ENCODE measurements around the gene DENND2A. TPM values are rescaled to one million over a fixed set of nuclear protein-coding genes. Genes with fewer than 3 reads are reported as not detected.
"Not testable (repeated sequence)": the region's sequence is repeated elsewhere in the genome, so short reads cannot be mapped to it uniquely, and the experiment has no call there.

Gene DENND2A
- total RNA-seq, 4 donors from 2014 or later = 0.97 to 2.5 (median 2.2) TPM

- no peak overlapping the region for H3K4me3 ChIP-seq (ENCODE audit: low read depth, poor library complexity, severe bottlenecking)
- 42 to 51% methylated on average over 7 of the region's 7 CpGs for WGBS, 2 donors
- intact Hi-C loops (cut with DNase I; ENCODE audit: low total_unique reads) = no loop called here
- TF ChIP-seq POLR2A (IDR thresholded peaks at IDR 0.05) = no peak
- no peak for TF ChIP-seq CTCF (IDR thresholded peaks at IDR 0.05)
- DNase-seq (ENCODE audit: low spot score in 2 of 2) = no peak
These were observed 19.1 kb downstream of the DENND2A start for GRCh38 chr7:140621401-140622021.

GRCh38 chr7:140619915-140620510 lies 20.6 kb downstream of the DENND2A start:
- 60 to 76% methylated on average over 11 of the region's 11 CpGs for whole genome bisulfite sequencing, 2 donors
- H3K4me3 ChIP-seq (ENCODE audit: low read depth, poor library complexity, severe bottlenecking); intact Hi-C loops (cut with DNase I; ENCODE audit: low total_unique reads); DNase-seq (ENCODE audit: low spot score in 2 of 2): not testable (repeated sequence)

GRCh38 chr7:140619176-140619575 lies 21.4 kb downstream of the DENND2A start:
- H3K4me3 ChIP-seq (ENCODE audit: low read depth, poor library complexity, severe bottlenecking) = no peak overlapping the region
- 67 to 75% methylated on average over 1 of the region's 1 CpG for WGBS, 2 donors
- intact Hi-C loops (cut with DNase I; ENCODE audit: low total_unique reads) = no loop called here
- TF ChIP-seq POLR2A (IDR thresholded peaks at IDR 0.05) (no peak), CTCF (IDR thresholded peaks at IDR 0.05) (no peak)
- no peak for DNase-seq (ENCODE audit: low spot score in 2 of 2)

GRCh38 chr7:140618306-140618705 lies 22.3 kb downstream of the DENND2A start:
- WGBS, 2 donors = 89 to 91% methylated on average over 5 of the region's 5 CpGs
- no peak for DNase-seq (ENCODE audit: low spot score in 2 of 2)
- no peak overlapping the region for H3K4me3 ChIP-seq (ENCODE audit: low read depth, poor library complexity, severe bottlenecking)
- no peak for TF ChIP-seq POLR2A (IDR thresholded peaks at IDR 0.05)
- intact Hi-C loops (cut with DNase I; ENCODE audit: low total_unique reads) = no loop called here

GRCh38 chr7:140617081-140617480 lies 23.5 kb downstream of the DENND2A start:
- no peak for TF ChIP-seq POLR2A (IDR thresholded peaks at IDR 0.05)
- no peak for TF ChIP-seq CTCF (IDR thresholded peaks at IDR 0.05)
- H3K4me3 ChIP-seq (ENCODE audit: low read depth, poor library complexity, severe bottlenecking) = no peak overlapping the region
- intact Hi-C loops (cut with DNase I; ENCODE audit: low total_unique reads) = no loop called here
- DNase-seq (ENCODE audit: low spot score in 2 of 2) = no peak
- 92% methylated on average over 7 of the region's 7 CpGs for WGBS, 2 donors

- H3K4me3 ChIP-seq (ENCODE audit: low read depth, poor library complexity, severe bottlenecking) = no peak overlapping the region
- no peak for DNase-seq (ENCODE audit: low spot score in 2 of 2)
- intact Hi-C loops (cut with DNase I; ENCODE audit: low total_unique reads) = no loop called here
- TF ChIP-seq POLR2A (IDR thresholded peaks at IDR 0.05) (no peak), CTCF (IDR thresholded peaks at IDR 0.05) (no peak)
- 74 to 97% methylated on average over 4 of the region's 4 CpGs for WGBS, 2 donors
These were observed 24.3 kb downstream of the DENND2A start for GRCh38 chr7:140616328-140616727.

- WGBS, 2 donors = 81 to 87% methylated on average over 8 of the region's 8 CpGs
These were observed 29.0 kb downstream of the DENND2A start for GRCh38 chr7:140611641-140612040.

More at GRCh38 chr7:140611641-140612040, 29.0 kb downstream of the DENND2A start:
- no peak overlapping the region for H3K4me3 ChIP-seq (ENCODE audit: low read depth, poor library complexity, severe bottlenecking)
- TF ChIP-seq CTCF (IDR thresholded peaks at IDR 0.05) (no peak), POLR2A (IDR thresholded peaks at IDR 0.05) (no peak)
- intact Hi-C loops (cut with DNase I; ENCODE audit: low total_unique reads) = no loop called here
- no peak for DNase-seq (ENCODE audit: low spot score in 2 of 2)
